ENCODE data around the gene MYL9. TPM values are rescaled to one million over a fixed set of nuclear protein-coding genes. Genes with fewer than 3 reads are reported as not detected.

The MYL9 gene
- total RNA-seq (2014; rRNA removed; shearing (Covaris generic)), result 23.4 and 25.0 TPM in 2 replicates

GRCh38 chr20:36541227-36541767 is at the start of gene MYL9:
Gene MYL9, plus strand, starts transcription at chr20:36541519. Its CDS starts 3,366 bp downstream, at chr20:36544885.
- Histone ChIP-seq H3K27me3 (ENCODE audit: control insufficient read depth, insufficient read depth, low read length) (no peaks in the 10 kb centered on the region), H3K36me3 (replicated peaks; ENCODE audit: control insufficient read depth, insufficient read depth, low read length) (peaks cover 8% of the 10 kb centered on the region), H3K4me3 (ENCODE audit: insufficient read depth, low read depth, low read length) (peak within 1 kb of the TSS; percentile 77)
- DNase-seq, result peak; percentile 94

DNA sequence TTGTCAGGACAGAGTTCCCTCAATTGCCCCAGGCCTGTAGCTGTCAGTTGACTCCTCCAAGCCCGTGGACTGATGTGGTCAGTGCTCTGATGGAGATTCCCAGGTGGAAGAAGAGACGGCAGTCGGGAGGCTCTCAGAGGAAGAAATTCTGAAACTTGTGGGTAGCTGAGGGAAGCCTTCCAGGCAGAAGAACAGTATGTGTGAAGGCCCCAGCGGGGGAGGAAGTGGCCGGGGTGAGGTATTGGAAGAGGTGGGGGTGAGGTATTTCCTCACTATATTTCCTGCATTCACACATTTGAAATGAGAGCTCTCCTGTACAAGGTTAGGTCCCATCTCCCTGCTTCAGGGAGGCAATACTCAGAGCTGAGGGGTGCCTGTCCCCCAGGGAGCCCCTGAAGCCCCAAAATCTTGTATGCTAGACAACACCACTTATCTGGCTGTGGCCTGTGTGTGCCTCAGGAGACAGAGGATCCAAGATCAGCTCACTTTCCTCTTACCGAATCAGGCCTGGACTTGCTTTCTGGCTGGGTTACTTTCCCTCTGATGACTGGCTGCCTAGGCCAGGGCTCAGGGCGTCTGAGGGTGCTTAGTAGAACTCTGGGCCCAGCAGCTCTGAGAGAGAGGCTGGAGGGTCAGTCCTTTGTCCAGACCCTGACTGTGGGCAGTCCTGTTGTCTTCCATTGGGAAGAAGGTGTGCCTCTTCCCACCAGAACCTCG is 49.3 kb upstream of the MYL9 start:
- no peak overlapping the region for H3K4me3 ChIP-seq (ENCODE audit: insufficient read depth, low read depth, low read length)
- no peaks in the 10 kb centered on the region for H3K27me3 ChIP-seq (ENCODE audit: control insufficient read depth, insufficient read depth, low read length)
- H3K36me3 ChIP-seq (replicated peaks; ENCODE audit: control insufficient read depth, insufficient read depth, low read length), result peaks cover 11% of the 10 kb centered on the region
- no peak for DNase-seq

DNA sequence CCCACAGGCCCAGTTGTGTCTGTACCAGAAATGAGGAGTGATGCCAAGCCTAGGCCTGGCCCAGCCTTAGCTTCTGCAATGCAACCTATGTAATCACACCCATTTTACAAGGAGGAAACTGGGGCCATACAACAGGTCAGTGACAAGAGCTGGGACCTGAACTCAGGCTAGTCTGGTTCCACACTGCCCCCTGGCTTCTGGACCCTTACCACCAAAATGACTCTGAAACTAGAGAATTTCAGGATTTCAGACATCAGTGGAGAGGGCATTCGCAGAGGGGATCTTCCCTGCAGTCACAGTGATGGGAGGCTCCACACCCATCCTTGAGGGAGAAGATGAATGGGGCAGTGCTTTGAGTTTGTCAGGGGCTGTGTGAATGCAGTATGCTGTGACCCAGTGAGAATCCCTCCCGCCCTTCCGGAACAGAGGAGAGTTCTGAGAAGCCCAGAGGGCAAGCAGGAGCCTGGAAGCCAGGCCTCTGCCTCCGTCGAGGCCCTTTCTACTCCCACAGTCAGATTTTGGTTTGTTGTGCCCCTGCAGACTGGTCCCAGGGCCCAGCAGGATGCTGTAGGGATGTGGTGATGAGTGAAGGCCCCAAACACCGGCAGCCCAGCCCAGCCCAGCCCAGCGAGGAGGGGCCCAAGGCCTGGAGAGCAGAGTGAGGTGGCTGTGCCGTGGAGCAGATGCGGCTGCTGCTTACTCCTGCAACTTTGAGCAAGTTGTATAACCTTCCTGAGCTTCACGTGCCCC is 48.1 kb upstream of the MYL9 start:
- Histone ChIP-seq H3K27me3 (ENCODE audit: control insufficient read depth, insufficient read depth, low read length) (no peaks in the 10 kb centered on the region), H3K36me3 (replicated peaks; ENCODE audit: control insufficient read depth, insufficient read depth, low read length) (peaks cover 21% of the 10 kb centered on the region), H3K4me3 (ENCODE audit: insufficient read depth, low read depth, low read length) (no peak overlapping the region)
- DNase-seq, result peak; percentile 83

DNA sequence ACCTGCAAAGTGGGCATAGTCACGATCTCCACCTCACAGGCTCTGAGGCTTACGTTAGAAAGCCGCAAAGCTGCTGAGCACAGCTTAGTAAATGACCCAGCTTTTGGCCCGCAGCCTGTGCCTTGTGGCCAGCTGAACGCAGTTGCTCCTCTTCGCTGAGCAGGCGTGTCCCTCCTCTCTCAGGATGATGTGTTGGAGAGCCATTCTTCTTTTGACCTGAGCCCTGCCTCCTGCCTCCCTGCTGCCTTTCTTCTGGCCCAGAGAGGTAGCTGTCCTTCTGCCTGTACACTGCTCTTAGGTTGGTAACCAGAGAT is 47.6 kb upstream of the MYL9 start:
- DNase-seq, result no peak
- Histone ChIP-seq H3K36me3 (replicated peaks; ENCODE audit: control insufficient read depth, insufficient read depth, low read length) (peaks cover 25% of the 10 kb centered on the region), H3K4me3 (ENCODE audit: insufficient read depth, low read depth, low read length) (no peak overlapping the region)

DNA sequence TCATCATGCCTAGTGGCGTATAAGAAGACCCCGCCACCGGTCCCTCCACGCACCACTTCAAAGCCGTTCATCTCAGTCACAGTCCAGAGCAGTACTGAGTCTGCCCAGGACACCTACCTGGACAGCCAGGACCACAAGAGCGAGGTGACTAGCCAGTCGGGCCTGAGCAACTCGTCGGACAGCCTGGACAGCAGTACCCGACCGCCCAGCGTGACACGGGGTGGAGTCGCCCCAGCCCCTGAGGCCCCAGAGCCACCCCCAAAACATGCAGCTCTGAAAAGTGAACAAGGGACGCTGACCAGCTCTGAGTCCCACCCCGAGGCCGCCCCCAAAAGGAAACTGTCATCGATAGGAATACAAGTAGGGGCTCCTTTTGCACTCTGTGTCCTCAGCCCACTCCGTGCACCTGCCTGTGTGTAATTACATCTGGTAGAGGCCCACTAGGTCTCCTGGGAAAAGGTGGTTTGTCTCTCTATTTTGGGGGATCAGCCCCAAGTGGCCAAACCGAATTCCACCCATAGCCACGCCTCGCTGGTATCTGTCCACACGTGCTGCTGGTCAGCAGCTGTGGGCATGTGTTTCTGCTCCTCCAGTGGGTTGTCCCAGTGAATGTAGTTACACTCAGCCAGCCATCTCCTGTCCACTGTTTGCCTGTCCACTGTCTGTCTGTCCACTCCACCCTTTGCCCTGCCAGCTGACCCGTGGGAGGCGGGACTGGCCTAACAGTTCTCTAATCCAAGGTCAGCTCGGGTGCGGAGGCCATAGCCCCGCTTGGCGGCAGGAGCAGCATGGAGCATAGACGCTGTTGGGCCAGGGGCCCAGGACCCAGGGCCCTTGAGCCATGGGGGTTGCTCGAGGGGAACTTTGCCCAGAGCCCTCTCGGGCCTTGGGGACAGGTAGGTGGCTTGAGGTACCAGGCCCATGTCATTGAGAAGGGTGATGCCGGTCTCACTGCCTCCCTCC is 44.3 kb upstream of the MYL9 start:
- DNase-seq, result peak; percentile 34
- no peaks in the 10 kb centered on the region for H3K27me3 ChIP-seq (ENCODE audit: control insufficient read depth, insufficient read depth, low read length)
- H3K4me3 ChIP-seq (ENCODE audit: insufficient read depth, low read depth, low read length), result no peak overlapping the region
- H3K36me3 ChIP-seq (replicated peaks; ENCODE audit: control insufficient read depth, insufficient read depth, low read length), result peaks cover 45% of the 10 kb centered on the region

More for the DNA sequence above, 47.6 kb upstream of the MYL9 start:
- H3K27me3 ChIP-seq (ENCODE audit: control insufficient read depth, insufficient read depth, low read length), result no peaks in the 10 kb centered on the region

GRCh38 chr20:36497856-36498255 is 43.5 kb upstream of the MYL9 start:
- DNase-seq, result no peak
- Histone ChIP-seq H3K36me3 (replicated peaks; ENCODE audit: control insufficient read depth, insufficient read depth, low read length) (peaks cover 46% of the 10 kb centered on the region), H3K4me3 (ENCODE audit: insufficient read depth, low read depth, low read length) (no peak overlapping the region), H3K27me3 (ENCODE audit: control insufficient read depth, insufficient read depth, low read length) (no peaks in the 10 kb centered on the region)

DNA sequence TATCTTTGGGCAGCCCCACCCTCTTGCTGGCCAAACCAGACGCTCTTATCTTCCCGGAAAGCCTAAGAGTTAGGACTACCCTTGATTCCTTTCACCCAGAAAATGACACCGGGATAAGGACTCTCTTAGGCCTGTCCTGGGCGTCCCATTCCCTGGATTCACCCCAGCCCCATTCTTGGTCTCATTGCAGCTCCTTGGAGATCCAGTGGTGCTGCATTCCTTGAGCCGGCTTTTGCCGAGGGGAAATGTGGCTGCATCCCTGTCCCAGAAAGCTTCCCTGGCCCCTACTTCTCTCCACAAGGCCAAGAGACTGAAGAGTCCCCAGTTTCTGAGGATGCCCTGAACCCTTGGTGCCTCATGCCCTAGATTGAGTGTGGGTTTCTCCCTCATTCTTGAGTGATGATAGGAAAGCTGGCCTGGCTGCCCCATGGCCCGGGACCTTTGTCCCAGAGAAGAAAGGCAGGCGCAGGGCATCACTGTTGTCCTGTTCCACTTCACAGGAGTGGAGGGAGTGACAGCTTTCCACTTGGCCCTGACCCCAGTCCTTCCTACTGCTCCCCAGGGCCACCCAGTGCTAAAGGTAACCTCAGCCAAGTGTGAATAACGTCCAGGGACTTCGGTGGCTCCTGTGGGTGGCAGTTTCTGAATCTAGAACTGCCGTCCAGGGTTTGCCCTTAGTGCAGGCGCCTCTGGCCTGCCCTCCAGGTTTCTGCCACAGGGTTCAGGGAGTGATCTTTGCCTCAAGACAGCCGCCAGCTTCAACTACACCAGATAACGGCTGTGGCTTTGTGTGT is 42.7 kb upstream of the MYL9 start:
- H3K36me3 ChIP-seq (replicated peaks; ENCODE audit: control insufficient read depth, insufficient read depth, low read length), result peaks cover 48% of the 10 kb centered on the region
- DNase-seq, result no peak
- no peak overlapping the region for H3K4me3 ChIP-seq (ENCODE audit: insufficient read depth, low read depth, low read length)
- H3K27me3 ChIP-seq (ENCODE audit: control insufficient read depth, insufficient read depth, low read length), result no peaks in the 10 kb centered on the region

DNA sequence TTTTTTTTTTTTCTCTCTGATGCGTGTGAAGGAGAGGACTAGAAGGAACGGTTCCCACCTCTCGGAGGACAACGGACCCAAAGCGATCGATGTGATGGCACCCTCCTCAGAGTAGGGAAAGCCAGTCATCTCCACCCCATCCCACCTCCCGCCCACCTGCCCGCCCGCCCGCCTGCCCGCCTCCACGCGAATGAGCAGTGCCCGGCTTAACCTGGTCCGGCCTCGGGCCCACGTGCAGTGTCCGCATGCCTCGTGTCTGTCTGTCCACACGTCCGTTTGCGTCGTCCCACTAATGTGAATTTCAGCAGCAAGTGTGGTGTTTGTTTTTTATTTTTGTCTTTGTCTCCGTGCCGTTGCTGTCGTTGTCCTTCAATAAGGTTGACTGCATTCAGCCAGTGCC is 42.1 kb upstream of the MYL9 start:
- H3K27me3 ChIP-seq (ENCODE audit: control insufficient read depth, insufficient read depth, low read length), result no peaks in the 10 kb centered on the region
- peaks cover 48% of the 10 kb centered on the region for H3K36me3 ChIP-seq (replicated peaks; ENCODE audit: control insufficient read depth, insufficient read depth, low read length)
- DNase-seq, result peak; percentile 36
- H3K4me3 ChIP-seq (ENCODE audit: insufficient read depth, low read depth, low read length), result no peak overlapping the region

GRCh38 chr20:36499723-36500501 is 41.4 kb upstream of the MYL9 start:
- Histone ChIP-seq H3K27me3 (ENCODE audit: control insufficient read depth, insufficient read depth, low read length) (no peaks in the 10 kb centered on the region), H3K36me3 (replicated peaks; ENCODE audit: control insufficient read depth, insufficient read depth, low read length) (peaks cover 48% of the 10 kb centered on the region), H3K4me3 (ENCODE audit: insufficient read depth, low read depth, low read length) (no peak overlapping the region)
- DNase-seq, result peak; percentile 34

GRCh38 chr20:36501367-36502006 is 39.8 kb upstream of the MYL9 start:
- DNase-seq, result no peak
- H3K36me3 ChIP-seq (replicated peaks; ENCODE audit: control insufficient read depth, insufficient read depth, low read length), result peaks cover 44% of the 10 kb centered on the region
- H3K27me3 ChIP-seq (ENCODE audit: control insufficient read depth, insufficient read depth, low read length), result no peaks in the 10 kb centered on the region
- no peak overlapping the region for H3K4me3 ChIP-seq (ENCODE audit: insufficient read depth, low read depth, low read length)

DNA sequence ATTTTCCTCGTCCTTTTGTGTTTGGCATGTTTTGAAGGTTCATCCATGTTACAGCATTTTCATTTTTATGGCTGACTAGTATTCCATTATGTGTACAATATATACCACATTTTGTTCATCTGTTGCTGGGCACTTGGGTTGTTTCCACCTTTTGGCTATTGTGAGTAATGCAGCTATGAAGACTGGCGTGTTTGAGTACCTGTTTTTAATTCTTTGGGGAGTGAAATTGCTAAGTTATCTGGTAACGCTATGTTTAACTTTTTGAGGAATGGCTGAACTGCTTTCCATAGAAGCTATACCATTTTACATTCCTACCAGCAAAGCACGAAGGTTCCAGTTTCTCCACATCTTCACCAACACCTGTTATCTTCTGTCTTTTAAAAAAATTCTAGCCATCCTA is 37.0 kb upstream of the MYL9 start:
- no peak for DNase-seq
- H3K36me3 ChIP-seq (replicated peaks; ENCODE audit: control insufficient read depth, insufficient read depth, low read length), result peaks cover 32% of the 10 kb centered on the region
- no peaks in the 10 kb centered on the region for H3K27me3 ChIP-seq (ENCODE audit: control insufficient read depth, insufficient read depth, low read length)
- no peak overlapping the region for H3K4me3 ChIP-seq (ENCODE audit: insufficient read depth, low read depth, low read length)

DNA sequence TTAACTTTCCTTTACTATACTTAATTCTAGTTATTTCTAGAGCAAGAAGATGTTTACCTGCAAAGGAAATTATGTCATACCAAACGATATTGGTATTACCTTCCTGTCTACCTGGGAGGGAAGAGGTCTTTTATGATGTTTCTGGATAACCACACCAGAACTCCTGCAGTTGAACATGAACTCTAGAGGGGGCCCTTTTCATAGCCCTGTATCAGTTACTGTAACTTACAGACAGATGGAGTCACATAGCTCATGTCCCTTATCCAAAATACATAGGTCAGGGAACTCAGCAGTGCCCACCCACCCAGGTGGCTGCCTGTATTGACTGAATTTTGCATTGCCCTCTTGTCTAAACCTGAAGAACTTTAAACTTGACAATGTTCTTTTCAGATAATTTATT is 35.1 kb upstream of the MYL9 start:
- peak; percentile 60 for DNase-seq
- H3K36me3 ChIP-seq (replicated peaks; ENCODE audit: control insufficient read depth, insufficient read depth, low read length), result peaks cover 20% of the 10 kb centered on the region
- no peak overlapping the region for H3K4me3 ChIP-seq (ENCODE audit: insufficient read depth, low read depth, low read length)
- no peaks in the 10 kb centered on the region for H3K27me3 ChIP-seq (ENCODE audit: control insufficient read depth, insufficient read depth, low read length)

DNA sequence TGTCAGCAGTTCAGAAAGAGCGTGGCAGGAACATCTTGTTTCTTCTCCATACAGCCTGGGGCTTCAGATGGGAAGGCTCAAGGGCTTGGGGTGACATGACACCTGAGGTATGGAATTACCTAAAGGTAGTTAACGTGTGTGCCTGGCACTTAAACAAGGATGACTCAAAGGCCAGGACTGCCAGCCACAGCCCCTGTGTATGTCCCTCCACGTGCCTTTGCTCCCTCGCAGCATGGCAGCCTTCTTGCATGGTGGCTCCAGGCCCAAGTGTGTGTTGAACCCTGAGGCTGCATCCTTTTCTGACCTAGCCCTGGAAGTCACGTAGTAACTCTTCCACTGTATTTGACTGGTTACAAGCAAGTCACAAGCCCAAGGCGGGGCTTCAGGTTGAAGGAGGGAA is 33.6 kb upstream of the MYL9 start:
- DNase-seq, result no peak
- Histone ChIP-seq H3K4me3 (ENCODE audit: insufficient read depth, low read depth, low read length) (no peak overlapping the region), H3K27me3 (ENCODE audit: control insufficient read depth, insufficient read depth, low read length) (no peaks in the 10 kb centered on the region), H3K36me3 (replicated peaks; ENCODE audit: control insufficient read depth, insufficient read depth, low read length) (peaks cover 14% of the 10 kb centered on the region)

Measured in H7 (cell line).